H1 (cell line): Measurements from ENCODE around the gene RAB43. TPM values are rescaled to one million over a fixed set of nuclear protein-coding genes. Genes with fewer than 3 reads are reported as not detected.
"Not testable (repeated sequence)": the region's sequence is repeated elsewhere in the genome, so short reads cannot be mapped to it uniquely, and the experiment has no call there.

ENCODE experiments used
- CTCF ChIA-PET: fragments of 300-600 bp; sonication (Branson Sonifier 250); formaldehyde crosslinking; loops from one replicate; lab custom pipeline; 2021; ENCODE audit not compliant: partially characterized antibody; lab: Charles Lee
- POLR2A ChIA-PET: fragments of 300-600 bp; sonication (Branson Sonifier 250); formaldehyde crosslinking; loops from one replicate; lab custom pipeline; 2021; ENCODE audit warnings: inconsistent platforms; ENCODE audit not compliant: partially characterized antibody; lab: Charles Lee
- DNase-seq, 2 experiments: peaks; one replicate each; pipeline versions ENCODE4 v3.0.0 to v3.0.0-alpha.2; 2010 to 2022; ENCODE audit warnings: low spot score in 2 of 2, low read depth in 1 of 2, mixed read lengths in 1 of 2
- FAIRE-seq: peaks from 2 replicates; lab custom pipeline; 2011; peaks lifted over from hg19 to GRCh38; lab: Jason Lieb, UNC
- H2AFZ ChIP-seq: 2 replicates; pipeline ENCODE4 v1.8.1; 2012; ENCODE audit warnings: low read length, inconsistent platforms
- H2AK5ac ChIP-seq: 2 replicates; pipeline ENCODE4 v1.6.1; 2013; ENCODE audit warnings: low read depth, low read length
- H2BK120ac ChIP-seq: replicated peaks from 2 replicates; pipeline ENCODE3; 2013; ENCODE audit warnings: low read depth, low read length, inconsistent platforms
- H2BK12ac ChIP-seq: 2 replicates; pipeline ENCODE4 v1.6.1; 2013; ENCODE audit warnings: low read depth, low read length
- H2BK15ac ChIP-seq: 2 replicates; pipeline ENCODE4 v1.6.1; 2013; ENCODE audit warnings: low read length
- H2BK20ac ChIP-seq: 2 replicates; pipeline ENCODE4 v1.6.1; 2013; ENCODE audit warnings: low read length
- H2BK5ac ChIP-seq: 2 replicates; pipeline ENCODE4 v1.6.1; 2013; ENCODE audit warnings: low read depth, low read length
- H3K14ac ChIP-seq: 2 replicates; pipeline ENCODE4 v1.6.1; 2013; ENCODE audit warnings: inconsistent platforms; ENCODE audit not compliant: insufficient read length
- H3K18ac ChIP-seq: 2 replicates; pipeline ENCODE4 v1.6.1; 2013; ENCODE audit warnings: low read length; ENCODE audit errors: extremely low read depth
- H3K23ac ChIP-seq: 2 replicates; pipeline ENCODE4 v1.6.1; 2013; ENCODE audit warnings: inconsistent platforms; ENCODE audit not compliant: insufficient read length
- H3K23me2 ChIP-seq: 2 replicates; pipeline ENCODE4 v1.6.1; 2013; ENCODE audit warnings: low read depth, low read length
- H3K27ac ChIP-seq: 2 replicates; pipeline ENCODE4 v1.6.1; 2011; ENCODE audit warnings: low read depth, low read length, inconsistent platforms
- H3K27me3 ChIP-seq, 4 experiments: replicated peaks in 1 of 4; 1 replicate in 1 of 4; 2 replicates in 3 of 4; pipeline versions ENCODE4 v1.6.1 to v1.8.1; 2011 to 2013; ENCODE audit warnings: low read length in 3 of 4, mild to moderate bottlenecking in 3 of 4, inconsistent platforms in 2 of 4, mixed read lengths in 2 of 4, moderate library complexity in 1 of 4; ENCODE audit not compliant: control insufficient read depth in 3 of 4, insufficient read depth in 3 of 4; ENCODE audit errors: extremely low read depth in 1 of 4
- H3K36me3 ChIP-seq, 4 experiments: 2 replicates each; pipeline versions ENCODE4 v1.6.1 to v1.8.1; 2011 to 2013; ENCODE audit warnings: mild to moderate bottlenecking in 4 of 4, low read length in 3 of 4, moderate library complexity in 2 of 4, control low read depth in 1 of 4, inconsistent platforms in 1 of 4; ENCODE audit not compliant: insufficient read depth in 4 of 4, control insufficient read depth in 2 of 4
- H3K4ac ChIP-seq: replicated peaks from 2 replicates; pipeline ENCODE3; 2013; ENCODE audit warnings: low read length, low read depth, mixed read lengths, inconsistent platforms; ENCODE audit not compliant: insufficient read length
- H3K4me1 ChIP-seq, 4 experiments: replicated peaks in 1 of 4; 1 replicate in 1 of 4; 2 replicates in 3 of 4; pipeline versions ENCODE4 v1.6.1 to v1.8.1; 2011 to 2013; ENCODE audit warnings: low read length in 3 of 4, inconsistent platforms in 2 of 4, mixed read lengths in 1 of 4; ENCODE audit not compliant: insufficient read depth in 4 of 4, control insufficient read depth in 3 of 4
- H3K4me2 ChIP-seq, 2 experiments: 2 replicates each; pipeline versions ENCODE4 v1.6.1 to v1.8.1; 2011 to 2013; ENCODE audit warnings: low read depth in 2 of 2, low read length in 2 of 2, control low read depth in 1 of 2, inconsistent platforms in 1 of 2, mild to moderate bottlenecking in 1 of 2; ENCODE audit not compliant: insufficient read depth in 1 of 2
- H3K4me3 ChIP-seq, 4 experiments: fragments of 200-600, 300-600 bp in 1 of 4; sonication (generic), shearing (Covaris generic), sonication (Bioruptor Twin) in 1 of 4; 2 replicates each; pipeline versions ENCODE4 v1.5.1 to v1.8.1; 2011 to 2016; ENCODE audit warnings: low read length in 4 of 4, low read depth in 3 of 4, control low read depth in 2 of 4, inconsistent platforms in 2 of 4, mild to moderate bottlenecking in 2 of 4, mixed read lengths in 1 of 4, moderate library complexity in 1 of 4; ENCODE audit not compliant: insufficient read depth in 2 of 4; ENCODE audit errors: extremely low read depth in 1 of 4
- H3K56ac ChIP-seq: replicated peaks from 2 replicates; pipeline ENCODE3; 2013; ENCODE audit warnings: low read depth, mild to moderate bottlenecking, mixed read lengths, low read length, inconsistent platforms; ENCODE audit not compliant: insufficient read length
- H3K79me1 ChIP-seq: 2 replicates; pipeline ENCODE4 v1.6.1; 2013; ENCODE audit warnings: low read depth, low read length, control low read depth
- H3K79me2 ChIP-seq, 2 experiments: 2 replicates each; pipeline versions ENCODE4 v1.6.1 to v1.8.1; 2012 to 2013; ENCODE audit warnings: low read length in 2 of 2, mild to moderate bottlenecking in 2 of 2, inconsistent platforms in 1 of 2; ENCODE audit not compliant: insufficient read depth in 2 of 2, control insufficient read depth in 1 of 2
- H3K9ac ChIP-seq, 4 experiments: replicated peaks in 1 of 4; 1 replicate in 1 of 4; 2 replicates in 3 of 4; pipeline versions ENCODE4 v1.6.1 to v1.8.1; 2011 to 2013; ENCODE audit warnings: low read depth in 3 of 4, low read length in 3 of 4, control low read depth in 2 of 4, mild to moderate bottlenecking in 2 of 4, moderate library complexity in 2 of 4, inconsistent platforms in 1 of 4; ENCODE audit errors: extremely low read depth in 1 of 4
- H3K9me3 ChIP-seq, 2 experiments: 2 replicates each; pipeline versions ENCODE4 v1.6.1 to v1.8.1; 2012 to 2013; ENCODE audit warnings: mild to moderate bottlenecking in 2 of 2, moderate library complexity in 2 of 2, control low read depth in 1 of 2, inconsistent platforms in 1 of 2, low read depth in 1 of 2, low read length in 1 of 2, mixed read lengths in 1 of 2; ENCODE audit not compliant: insufficient read depth in 2 of 2
- H4K20me1 ChIP-seq, 2 experiments: replicated peaks in 1 of 2; 2 replicates each; pipeline versions ENCODE3 to v1.8.1; 2011 to 2013; ENCODE audit warnings: inconsistent platforms in 2 of 2, low read length in 2 of 2, mild to moderate bottlenecking in 1 of 2; ENCODE audit not compliant: insufficient read depth in 2 of 2, control insufficient read depth in 1 of 2
- H4K5ac ChIP-seq: 2 replicates; pipeline ENCODE4 v1.6.1; 2013; ENCODE audit warnings: low read length, low read depth, mixed read lengths, inconsistent platforms; ENCODE audit not compliant: insufficient read length
- H4K8ac ChIP-seq: 2 replicates; pipeline ENCODE4 v1.8.0; 2013; ENCODE audit warnings: mild to moderate bottlenecking, moderate library complexity, low read length, inconsistent platforms; ENCODE audit not compliant: insufficient read depth; ENCODE audit errors: extremely low read depth
- H4K91ac ChIP-seq: replicated peaks from 2 replicates; pipeline ENCODE3; 2013; ENCODE audit warnings: low read length, mixed read lengths, inconsistent platforms; ENCODE audit not compliant: insufficient read length
- WGBS, 2 experiments: shearing (Covaris generic) in 1 of 2; methylation state at CpG; one replicate each; pipeline versions ENCODE4 v1.1.6 to v1.1.7; 2013 to 2015; ENCODE audit warnings: low lambda C conversion rate in 2 of 2, mixed read lengths in 2 of 2, inconsistent platforms in 1 of 2, low coverage in 1 of 2, missing lambda C conversion rate in 1 of 2; ENCODE audit not compliant: insufficient replicate concordance in 2 of 2, insufficient coverage in 1 of 2, insufficient read length in 1 of 2; ENCODE audit errors: extremely low coverage in 1 of 2, missing lambda C conversion rate in 1 of 2; 5-methylcytosine and 5-hydroxymethylcytosine counted together
- polyA plus RNA-seq, 7 experiments: library from polyadenylated mRNA; depleted of rRNA in 3 of 7; stranded (reverse) in 5 of 7; unstranded in 2 of 7; fragments of >200 nt in 5 of 7; fragments of 200-250 nt in 2 of 7; gene quantifications; 1 replicate in 5 of 7; 2 replicates in 1 of 7; 4 replicates in 1 of 7; pipeline versions ENCODE4 v1.2.1 to v1.2.3, GENCODE V29; 2011 to 2013; ENCODE audit warnings: missing spikeins in 2 of 7, mixed read lengths in 2 of 7
- total RNA-seq: library from RNA; stranded (reverse); fragmentation: NEBNext Ultra II Directional; extraction: Animal tissue kit (Norgen Biotek cat#: 25700); gene quantifications from 2 replicates; pipeline ENCODE4 v1.2.1, GENCODE V29; 2021

RAB43 gene
- total and polyA plus RNA-seq, 2 of the 8 experiments (the other 6 are each of a cell fraction or from before 2014, with no cell fraction given): 13.1 to 19.4 TPM

- not testable (repeated sequence) for H2BK5ac ChIP-seq, H2AK5ac ChIP-seq, H2BK120ac ChIP-seq, H3K56ac ChIP-seq, H2BK15ac ChIP-seq, H2BK20ac ChIP-seq, H3K9me3 ChIP-seq, H3K4me3 ChIP-seq, H4K8ac ChIP-seq, H3K4me1 ChIP-seq, H4K5ac ChIP-seq, H3K36me3 ChIP-seq, H3K79me1 ChIP-seq, H4K20me1 ChIP-seq, H3K4me2 ChIP-seq, DNase-seq, H3K18ac ChIP-seq, H3K9ac ChIP-seq, H3K27me3 ChIP-seq, H3K23me2 ChIP-seq, FAIRE-seq, H2BK12ac ChIP-seq, H3K23ac ChIP-seq, H3K27ac ChIP-seq, H2AFZ ChIP-seq, H4K91ac ChIP-seq, H3K4ac ChIP-seq, H3K79me2 ChIP-seq, H3K14ac ChIP-seq
- POLR2A ChIA-PET: interaction anchor here (0.5 to 1.7 kb wide), 8 partner anchors 9 to 180 kb away, joined by 3 to 5 read pairs (median 4); partner anchors contain the start of genes COPG1, GP9 and RAB43
- 90% methylated on average over 13 of the region's 13 CpGs; no CpG with 5 or more reads in 1 of the 2 experiments for WGBS, 2 experiments
- CTCF ChIA-PET: interaction anchor here (0.8 to 14.9 kb wide), 12 partner anchors 13 to 176 kb away, joined by 3 to 210 read pairs (median 3); partner anchors contain the start of genes CFAP92 and GP9
Measured at GRCh38 chr3:129069313-129070085, 52.1 kb downstream of the RAB43 start.
